Ovary (tissue), 3 donors: ENCODE results near the gene AP1B1.

Experiments
- CTCF ChIP-seq, 3 donors: fragments of 450-650 bp in 2 of 3; fragments of 200-600 bp in 1 of 3; IDR thresholded peaks; one replicate each; pipeline versions ENCODE4 v1.5.1 to v1.8.0; 2016 to 2022; ENCODE audit warnings: antibody characterized with exemption in 3 of 3, mild to moderate bottlenecking in 1 of 3
- POLR2A ChIP-seq: fragments of 450-650 bp; IDR thresholded peaks from one replicate; pipeline ENCODE4 v1.6.1; 2017; ENCODE audit warnings: antibody characterized with exemption, mild to moderate bottlenecking, moderate library complexity
- donor health status: DM: no; HTN: no; CAD: no.

- TF ChIP-seq CTCF (IDR thresholded peaks at IDR 0.05), result no peak
- no peak for TF ChIP-seq POLR2A
Observed at GRCh38 chr22:29311464-29312217, 76.7 kb downstream of the AP1B1 start.
